HCT116 (cell line): ENCODE measurements around the gene HIRIP3. TPM values are rescaled to one million over a fixed set of nuclear protein-coding genes. Genes with fewer than 3 reads are reported as not detected.

ENCODE experiments used
- ATAC-seq: fragments of 200-7000 bp; cut with Tn5 transposase; 2 replicates; pipeline ENCODE4 v1.9.1; 2020; ENCODE audit warnings: mild to moderate bottlenecking, moderate library complexity
- BruUV-seq: library from RNA; stranded (reverse); fragments of 400-500 nt; replicated peaks from 2 replicates; lab custom pipeline; 2021; lab: Mats Ljungman, UMichigan
- CTCF ChIA-PET: fragments of 300-600 bp; sonication (Branson Sonifier 250); formaldehyde crosslinking; loops from one replicate; lab custom pipeline; 2021; ENCODE audit warnings: antibody characterized with exemption; lab: Charles Lee
- POLR2A ChIA-PET: fragments of 300-600, 350-600 bp; sonication (Branson Sonifier 250); formaldehyde crosslinking; loops from one replicate; lab custom pipeline; 2021; ENCODE audit warnings: antibody characterized with exemption; lab: Charles Lee
- RAD21 ChIA-PET, 2 experiments: fragments of 300-600 bp; sonication (Branson Sonifier 250); formaldehyde crosslinking; loops; one replicate each; lab custom pipeline; 2023; ENCODE audit warnings: low total read pairs in 2 of 2; ENCODE audit not compliant: uncharacterized antibody in 2 of 2, unreplicated experiment in 2 of 2, low non-redundant PET in 1 of 2; lab: Charles Lee
- DNase-seq: peaks from one replicate; pipeline ENCODE4 v3.0.0-alpha.2; 2010; ENCODE audit warnings: low read depth, low spot score
- H2AFZ ChIP-seq: fragments of 200-600 bp; shearing (Covaris generic), sonication (generic); 2 replicates; pipeline ENCODE4 v1.6.1; 2017; ENCODE audit warnings: low read depth, mixed run types, mixed read lengths, antibody characterized with exemption, low read length; ENCODE audit not compliant: poor library complexity, severe bottlenecking
- H3K27ac ChIP-seq: 2 replicates; pipeline ENCODE4 v1.5.1; 2012; ENCODE audit warnings: low read depth, low read length
- H3K27me3 ChIP-seq: fragments of 200-600 bp; sonication (generic); 2 replicates; pipeline ENCODE4 v1.6.1; 2016; ENCODE audit warnings: mixed run types, low read length, mixed read lengths; ENCODE audit not compliant: insufficient read depth
- H3K36me3 ChIP-seq, 2 experiments: fragments of 200-500 bp in 1 of 2; fragments of 200-600 bp in 1 of 2; sonication (Bioruptor generic) in 1 of 2; sonication (generic) in 1 of 2; 2 replicates each; pipeline versions ENCODE4 v1.5.1 to v1.6.1; 2014 to 2016; ENCODE audit warnings: low read length in 2 of 2, inconsistent platforms in 1 of 2, mixed read lengths in 1 of 2, mixed run types in 1 of 2; ENCODE audit not compliant: insufficient read depth in 2 of 2, control insufficient read depth in 1 of 2
- H3K4me1 ChIP-seq, 2 experiments: fragments of 200-600 bp in 1 of 2; sonication (generic) in 1 of 2; 2 replicates each; pipeline versions ENCODE4 v1.5.1 to v1.6.1; 2012 to 2017; ENCODE audit warnings: low read length in 2 of 2, inconsistent platforms in 1 of 2, mild to moderate bottlenecking in 1 of 2, mixed read lengths in 1 of 2, mixed run types in 1 of 2, moderate library complexity in 1 of 2; ENCODE audit not compliant: insufficient read depth in 2 of 2, control insufficient read depth in 1 of 2
- H3K4me2 ChIP-seq: fragments of 200-600 bp; sonication (generic); 2 replicates; pipeline ENCODE4 v1.6.1; 2017; ENCODE audit warnings: mixed run types, low read length, mixed read lengths
- H3K4me3 ChIP-seq, 2 experiments: fragments of 200-600 bp in 1 of 2; sonication (generic) in 1 of 2; replicated peaks in 1 of 2; 2 replicates each; pipeline ENCODE4 v1.5.1; 2011 to 2016; ENCODE audit warnings: low read length in 2 of 2, control low read depth in 1 of 2, low read depth in 1 of 2, mild to moderate bottlenecking in 1 of 2, mixed read lengths in 1 of 2, mixed run types in 1 of 2
- H3K79me2 ChIP-seq: fragments of 200-600 bp; sonication (generic); 2 replicates; pipeline ENCODE4 v1.6.1; 2017; ENCODE audit warnings: mild to moderate bottlenecking, mixed run types, low read length, moderate library complexity, mixed read lengths; ENCODE audit not compliant: insufficient read depth
- H3K9ac ChIP-seq: fragments of 200-600 bp; sonication (generic); 2 replicates; pipeline ENCODE4 v1.6.1; 2016; ENCODE audit warnings: low read length, mixed read lengths
- H3K9me2 ChIP-seq: fragments of 200-600 bp; sonication (generic), shearing (Covaris generic); 2 replicates; pipeline ENCODE4 v1.6.1; 2017; ENCODE audit warnings: mixed run types, mild to moderate bottlenecking, moderate library complexity; ENCODE audit not compliant: insufficient read depth
- H3K9me3 ChIP-seq, 2 experiments: fragments of 200-500 bp in 1 of 2; fragments of 200-600 bp in 1 of 2; sonication (Bioruptor generic) in 1 of 2; sonication (generic) in 1 of 2; 2 replicates each; pipeline ENCODE4 v1.6.1; 2014 to 2017; ENCODE audit warnings: low read length in 2 of 2, mixed read lengths in 2 of 2, inconsistent platforms in 1 of 2, low read depth in 1 of 2, mild to moderate bottlenecking in 1 of 2, mixed run types in 1 of 2, moderate library complexity in 1 of 2; ENCODE audit not compliant: control insufficient read depth in 1 of 2, insufficient read depth in 1 of 2
- H4K20me1 ChIP-seq: fragments of 200-600 bp; sonication (generic), shearing (Covaris generic); 2 replicates; pipeline ENCODE4 v1.6.1; 2017; ENCODE audit warnings: mixed run types, mild to moderate bottlenecking, moderate library complexity; ENCODE audit not compliant: insufficient read depth
- ATF3 ChIP-seq: IDR thresholded peaks from 2 replicates; pipeline ENCODE4 v1.6.1; 2012
- EZH2 ChIP-seq: fragments of 200-600 bp; sonication (generic); IDR thresholded peaks from 2 replicates; pipeline ENCODE4 v1.6.1; 2017; ENCODE audit warnings: antibody characterized with exemption, mixed run types
- EZH2phosphoT487 ChIP-seq: fragments of 200-600 bp; IDR thresholded peaks from 2 replicates; pipeline ENCODE4 v1.6.1; 2018; ENCODE audit warnings: antibody characterized with exemption, borderline replicate concordance
- FOSL1 ChIP-seq: IDR thresholded peaks from 2 replicates; pipeline ENCODE4 v1.6.1; 2012; ENCODE audit warnings: low read depth
- MAX ChIP-seq: IDR thresholded peaks from 2 replicates; pipeline ENCODE4 v1.6.1; 2012
- POLR2A ChIP-seq: IDR thresholded peaks from 2 replicates; pipeline ENCODE4 v1.7.0; 2011; ENCODE audit warnings: borderline replicate concordance; ENCODE audit not compliant: insufficient read depth, insufficient read length; ENCODE audit errors: extremely low read depth
- POLR2AphosphoS5 ChIP-seq: IDR thresholded peaks from 2 replicates; pipeline ENCODE4 v1.6.1; 2011; ENCODE audit warnings: mild to moderate bottlenecking, low read depth, low read length, moderate library complexity
- SIN3A ChIP-seq: IDR thresholded peaks from 2 replicates; pipeline ENCODE4 v1.6.1; 2012; ENCODE audit warnings: low read depth
- SP1 ChIP-seq: IDR thresholded peaks from 2 replicates; pipeline ENCODE4 v1.6.1; 2012; ENCODE audit warnings: low read depth
- TCF7L2 ChIP-seq: IDR thresholded peaks from 2 replicates; pipeline ENCODE4 v1.7.0; 2011; ENCODE audit warnings: borderline replicate concordance, inconsistent platforms; ENCODE audit not compliant: insufficient read depth, insufficient read length; ENCODE audit errors: extremely low read depth
- YY1 ChIP-seq: IDR thresholded peaks from 2 replicates; pipeline ENCODE4 v1.6.1; 2011; ENCODE audit warnings: low read length, low read depth, moderate library complexity, mild to moderate bottlenecking; ENCODE audit not compliant: insufficient replicate concordance; ENCODE audit errors: extremely low read depth
- intact Hi-C: fragments of 100-400 bp; cut with micrococcal nuclease; formaldehyde crosslinking; loops from 2 replicates; pipeline ENCODE4 v1.10.0; 2022
- total RNA-seq: library from RNA; stranded (reverse); gene quantifications from one replicate; pipeline ENCODE4 v1.2.1, GENCODE V29; 2021; ENCODE audit not compliant: unreplicated experiment

Gene HIRIP3
- total RNA-seq, 1 experiment from 2014 or later, result 21.8 TPM

- no peaks in the 10 kb centered on the region for H3K79me2 ChIP-seq
- no peak overlapping the region for H3K4me2 ChIP-seq
- no peak overlapping the region for H3K9ac ChIP-seq
- no peak for DNase-seq
- H3K4me3 ChIP-seq, result no peak overlapping the region
- BruUV-seq, result no TSS peak
- no peak for TF ChIP-seq YY1
- no peak for TF ChIP-seq POLR2AphosphoS5
- TF ChIP-seq EZH2, result no peak
- no peak for TF ChIP-seq SP1
- TF ChIP-seq POLR2A, result no peak
- no peak for TF ChIP-seq TCF7L2
- TF ChIP-seq SIN3A, result no peak
- TF ChIP-seq ATF3, result no peak
- no peak for TF ChIP-seq EZH2phosphoT487
- no peak for TF ChIP-seq MAX
- no peak for TF ChIP-seq FOSL1
- no peak overlapping the region for H2AFZ ChIP-seq
- POLR2A ChIA-PET, result no interaction called here
- no peaks in the 10 kb centered on the region for H3K27me3 ChIP-seq
- no peaks in the 10 kb centered on the region for H3K9me2 ChIP-seq
- no peak for ATAC-seq
- H3K9me3 ChIP-seq, result no peaks in the 10 kb centered on the region
- CTCF ChIA-PET, result interaction anchor here (0.7 kb wide), 1 partner anchor 44 kb away, joined by 3 read pairs; no protein-coding TSS in a partner anchor
- RAD21 ChIA-PET, result no interaction called here
- H3K4me1 ChIP-seq, result peaks cover 11 to 24% of the 10 kb centered on the region in 2 experiments
- H4K20me1 ChIP-seq, result no peaks in the 10 kb centered on the region
- H3K36me3 ChIP-seq, result no peaks in the 10 kb centered on the region
- no peak overlapping the region for H3K27ac ChIP-seq
- intact Hi-C loops, result no loop called here
These were observed 36.7 kb downstream of the HIRIP3 start for GRCh38 chr16:29958756-29959155.
